Measurements from ENCODE around the gene SRXN1.

Gene SRXN1

GRCh38 chr20:689947-690346, 36.9 kb upstream of the SRXN1 start:
- H3K4me3 ChIP-seq (replicated peaks; ENCODE audit: insufficient read depth, low read length), result no peak overlapping the region
- no peak for DNase-seq (ENCODE audit: low read depth in 1 of 2, low spot score in 1 of 2)
- H3K27me3 ChIP-seq (ENCODE audit: insufficient read depth, poor library complexity, severe bottlenecking), result peaks cover 6% of the 10 kb centered on the region
- H3K27ac ChIP-seq (replicated peaks), result no peak overlapping the region
- no peak for TF ChIP-seq REST (IDR thresholded peaks at IDR 0.05; ENCODE audit: insufficient replicate concordance, low read depth)

- peaks cover 6% of the 10 kb centered on the region for H3K27me3 ChIP-seq (ENCODE audit: insufficient read depth, poor library complexity, severe bottlenecking)
- DNase-seq (ENCODE audit: low read depth in 1 of 2, low spot score in 1 of 2), result no peak
- no peak overlapping the region for H3K27ac ChIP-seq (replicated peaks)
- no peak overlapping the region for H3K4me3 ChIP-seq (replicated peaks; ENCODE audit: insufficient read depth, low read length)
- no peak for TF ChIP-seq SPI1 (IDR thresholded peaks at IDR 0.05; ENCODE audit: borderline replicate concordance, low read depth)
- no peak for TF ChIP-seq REST (IDR thresholded peaks at IDR 0.05; ENCODE audit: insufficient replicate concordance, low read depth)
- TF ChIP-seq CTCF (IDR thresholded peaks at IDR 0.05; ENCODE audit: insufficient read depth, low read length), result no peak
- no peak for TF ChIP-seq POLR2AphosphoS5 (IDR thresholded peaks at IDR 0.05; ENCODE audit: low read depth)
- no peak for TF ChIP-seq GABPA (IDR thresholded peaks at IDR 0.05; ENCODE audit: low read depth)
Measured at GRCh38 chr20:689348-689747, 36.3 kb upstream of the SRXN1 start.

GRCh38 chr20:688809-689212, 35.8 kb upstream of the SRXN1 start:
- H3K4me3 ChIP-seq (replicated peaks; ENCODE audit: insufficient read depth, low read length), result no peak overlapping the region
- no peak overlapping the region for H3K27ac ChIP-seq (replicated peaks)
- DNase-seq (ENCODE audit: low read depth in 1 of 2, low spot score in 1 of 2), result no peak
- TF ChIP-seq CTCF (IDR thresholded peaks at IDR 0.05; ENCODE audit: insufficient read depth, low read length), result no peak
- no peak for TF ChIP-seq POLR2AphosphoS5 (IDR thresholded peaks at IDR 0.05; ENCODE audit: low read depth)
- no peak for TF ChIP-seq REST (IDR thresholded peaks at IDR 0.05; ENCODE audit: insufficient replicate concordance, low read depth)
- TF ChIP-seq SPI1 (IDR thresholded peaks at IDR 0.05; ENCODE audit: borderline replicate concordance, low read depth), result no peak
- no peak for TF ChIP-seq GABPA (IDR thresholded peaks at IDR 0.05; ENCODE audit: low read depth)
- peaks cover 6% of the 10 kb centered on the region for H3K27me3 ChIP-seq (ENCODE audit: insufficient read depth, poor library complexity, severe bottlenecking)
